ENCODE results near the gene P3R3URF.

The P3R3URF gene

GRCh38 chr1:46133781-46134350 is 42.4 kb downstream of the P3R3URF start:
- no peak for TF ChIP-seq CTCF (IDR thresholded peaks at IDR 0.05; ENCODE audit: low read depth, low read length, missing control alignments)
- H3K4me3 ChIP-seq (ENCODE audit: low read depth, low read length): peak overlapping the region; percentile 83
- DNase-seq (ENCODE audit: low read depth): no peak

GRCh38 chr1:46133181-46133658 is 43.1 kb downstream of the P3R3URF start:
- no peak for DNase-seq (ENCODE audit: low read depth)
- H3K4me3 ChIP-seq (ENCODE audit: low read depth, low read length): peak overlapping the region; percentile 83
- no peak for TF ChIP-seq CTCF (IDR thresholded peaks at IDR 0.05; ENCODE audit: low read depth, low read length, missing control alignments)

- peak; percentile 96 for DNase-seq (ENCODE audit: low read depth)
- no peak for TF ChIP-seq CTCF (IDR thresholded peaks at IDR 0.05; ENCODE audit: low read depth, low read length, missing control alignments)
- peak within 1 kb of the TSS; percentile 83 for H3K4me3 ChIP-seq (ENCODE audit: low read depth, low read length)
These were observed 43.6 kb downstream of the P3R3URF start, which contains the start of gene PIK3R3 for GRCh38 chr1:46132529-46133180. Gene PIK3R3 (minus strand): TSS chr1:46132629. CDS start chr1:46131952, 677 bp downstream.

GRCh38 chr1:46131712-46132528 is 44.4 kb downstream of the P3R3URF start:
- H3K4me3 ChIP-seq (ENCODE audit: low read depth, low read length): peak overlapping the region; percentile 83
- TF ChIP-seq CTCF (IDR thresholded peaks at IDR 0.05; ENCODE audit: low read depth, low read length, missing control alignments): no peak

GRCh38 chr1:46131093-46131492 is 45.2 kb downstream of the P3R3URF start:
- no peak for TF ChIP-seq CTCF (IDR thresholded peaks at IDR 0.05; ENCODE audit: low read depth, low read length, missing control alignments)
- no peak for DNase-seq (ENCODE audit: low read depth)
- peak overlapping the region; percentile 83 for H3K4me3 ChIP-seq (ENCODE audit: low read depth, low read length)

More at GRCh38 chr1:46131712-46132528, 44.4 kb downstream of the P3R3URF start:
- no peak for DNase-seq (ENCODE audit: low read depth)

- peak overlapping the region; percentile 83 for H3K4me3 ChIP-seq (ENCODE audit: low read depth, low read length)
- no peak for TF ChIP-seq CTCF (IDR thresholded peaks at IDR 0.05; ENCODE audit: low read depth, low read length, missing control alignments)
- no peak for DNase-seq (ENCODE audit: low read depth)
These were observed 45.7 kb downstream of the P3R3URF start for GRCh38 chr1:46130606-46131005.
